ENCODE data around the gene TDRD12.

Gene TDRD12

GRCh38 chr19:32819419-32820400 is 100.1 kb downstream of the TDRD12 start:
- no peaks in the 10 kb centered on the region for H3K9me2 ChIP-seq (replicated peaks; ENCODE audit: insufficient read depth, low read length)

GRCh38 chr19:32822916-32823746 is 103.6 kb downstream of the TDRD12 start:
- H3K27ac ChIP-seq (ENCODE audit: low read depth, low read length) = no peak overlapping the region
- H3K4me3 ChIP-seq (ENCODE audit: insufficient read depth, low read length, poor library complexity, severe bottlenecking) = no peak overlapping the region
- H2AFZ ChIP-seq (ENCODE audit: low read depth, low read length, severe bottlenecking) = no peak overlapping the region
- no peaks in the 10 kb centered on the region for H3K9me3 ChIP-seq (ENCODE audit: insufficient read depth, low read length)
- no peaks in the 10 kb centered on the region for H3F3A ChIP-seq (ENCODE audit: insufficient read depth)
- no peak for TF ChIP-seq CTCF (IDR thresholded peaks at IDR 0.05; ENCODE audit: insufficient read depth, low read length, poor library complexity, severe bottlenecking)
- no peak for TF ChIP-seq EZH2phosphoT487 (conservative IDR thresholded peaks at IDR 0.05; ENCODE audit: low read length)
- H3K27me3 ChIP-seq (ENCODE audit: low read length) = no peaks in the 10 kb centered on the region
- H4K20me1 ChIP-seq (ENCODE audit: low read depth, low read length) = no peaks in the 10 kb centered on the region
- no peak overlapping the region for H3K9ac ChIP-seq (ENCODE audit: low read length)
- no peaks in the 10 kb centered on the region for H3K9me2 ChIP-seq (replicated peaks; ENCODE audit: insufficient read depth, low read length)
- H3K36me3 ChIP-seq (ENCODE audit: low read length) = no peaks in the 10 kb centered on the region
- H3K4me2 ChIP-seq (ENCODE audit: low read depth, low read length, poor library complexity, severe bottlenecking) = no peak overlapping the region
- no peaks in the 10 kb centered on the region for H3K79me2 ChIP-seq (ENCODE audit: insufficient read depth, low read length)

More at GRCh38 chr19:32819419-32820400, 100.1 kb downstream of the TDRD12 start:
- Histone ChIP-seq H3K79me2 (ENCODE audit: insufficient read depth, low read length) (no peaks in the 10 kb centered on the region), H3K27me3 (ENCODE audit: low read length) (no peaks in the 10 kb centered on the region), H3K36me3 (ENCODE audit: low read length) (no peaks in the 10 kb centered on the region), H3K4me2 (ENCODE audit: low read depth, low read length, poor library complexity, severe bottlenecking) (no peak overlapping the region), H3K9me3 (ENCODE audit: insufficient read depth, low read length) (no peaks in the 10 kb centered on the region), H2AFZ (ENCODE audit: low read depth, low read length, severe bottlenecking) (no peak overlapping the region), H3K9ac (ENCODE audit: low read length) (no peak overlapping the region), H4K20me1 (ENCODE audit: low read depth, low read length) (no peaks in the 10 kb centered on the region), H3K4me3 (ENCODE audit: insufficient read depth, low read length, poor library complexity, severe bottlenecking) (no peak overlapping the region), H3F3A (ENCODE audit: insufficient read depth) (no peaks in the 10 kb centered on the region), H3K27ac (ENCODE audit: low read depth, low read length) (no peak overlapping the region)
- TF ChIP-seq EZH2phosphoT487 (conservative IDR thresholded peaks at IDR 0.05; ENCODE audit: low read length) (no peak), CTCF (IDR thresholded peaks at IDR 0.05; ENCODE audit: insufficient read depth, low read length, poor library complexity, severe bottlenecking) (no peak)

- H3K9me2 ChIP-seq (replicated peaks; ENCODE audit: insufficient read depth, low read length) = no peaks in the 10 kb centered on the region
- H3K9ac ChIP-seq (ENCODE audit: low read length) = no peak overlapping the region
- H3K4me3 ChIP-seq (ENCODE audit: insufficient read depth, low read length, poor library complexity, severe bottlenecking) = no peak overlapping the region
- no peaks in the 10 kb centered on the region for H3F3A ChIP-seq (ENCODE audit: insufficient read depth)
- H3K79me2 ChIP-seq (ENCODE audit: insufficient read depth, low read length) = no peaks in the 10 kb centered on the region
- no peak overlapping the region for H2AFZ ChIP-seq (ENCODE audit: low read depth, low read length, severe bottlenecking)
- H3K27ac ChIP-seq (ENCODE audit: low read depth, low read length) = no peak overlapping the region
- H3K36me3 ChIP-seq (ENCODE audit: low read length) = no peaks in the 10 kb centered on the region
- no peak overlapping the region for H3K4me2 ChIP-seq (ENCODE audit: low read depth, low read length, poor library complexity, severe bottlenecking)
- no peaks in the 10 kb centered on the region for H3K27me3 ChIP-seq (ENCODE audit: low read length)
- TF ChIP-seq CTCF (IDR thresholded peaks at IDR 0.05; ENCODE audit: insufficient read depth, low read length, poor library complexity, severe bottlenecking) = no peak
- no peak for TF ChIP-seq EZH2phosphoT487 (conservative IDR thresholded peaks at IDR 0.05; ENCODE audit: low read length)
- no peaks in the 10 kb centered on the region for H3K9me3 ChIP-seq (ENCODE audit: insufficient read depth, low read length)
- no peaks in the 10 kb centered on the region for H4K20me1 ChIP-seq (ENCODE audit: low read depth, low read length)
These were observed 104.2 kb downstream of the TDRD12 start for GRCh38 chr19:32823747-32824102.

Data from SU-DHL-6 (cell line).